ENCODE data around the gene GUSB.

GUSB gene

GRCh38 chr7:65988084-65988483 is 6.1 kb upstream of the GUSB start:
- ATAC-seq (replicated peaks; ENCODE audit: extremely low read depth, poor library complexity, severe bottlenecking) (no peak), DNase-seq (ENCODE audit: low spot score in 2 of 2) (no peak)
- H3K27ac Mint-ChIP-seq (ENCODE audit: low read depth): no peak overlapping the region
- no peaks in the 10 kb centered on the region for H3K27me3 Mint-ChIP-seq
- no peaks in the 10 kb centered on the region for H3K36me3 Mint-ChIP-seq (ENCODE audit: insufficient read depth)
- H3K4me1 Mint-ChIP-seq: no peaks in the 10 kb centered on the region
- H3K4me3 Mint-ChIP-seq: no peak overlapping the region
- H3K9me3 Mint-ChIP-seq: no peaks in the 10 kb centered on the region

DNA sequence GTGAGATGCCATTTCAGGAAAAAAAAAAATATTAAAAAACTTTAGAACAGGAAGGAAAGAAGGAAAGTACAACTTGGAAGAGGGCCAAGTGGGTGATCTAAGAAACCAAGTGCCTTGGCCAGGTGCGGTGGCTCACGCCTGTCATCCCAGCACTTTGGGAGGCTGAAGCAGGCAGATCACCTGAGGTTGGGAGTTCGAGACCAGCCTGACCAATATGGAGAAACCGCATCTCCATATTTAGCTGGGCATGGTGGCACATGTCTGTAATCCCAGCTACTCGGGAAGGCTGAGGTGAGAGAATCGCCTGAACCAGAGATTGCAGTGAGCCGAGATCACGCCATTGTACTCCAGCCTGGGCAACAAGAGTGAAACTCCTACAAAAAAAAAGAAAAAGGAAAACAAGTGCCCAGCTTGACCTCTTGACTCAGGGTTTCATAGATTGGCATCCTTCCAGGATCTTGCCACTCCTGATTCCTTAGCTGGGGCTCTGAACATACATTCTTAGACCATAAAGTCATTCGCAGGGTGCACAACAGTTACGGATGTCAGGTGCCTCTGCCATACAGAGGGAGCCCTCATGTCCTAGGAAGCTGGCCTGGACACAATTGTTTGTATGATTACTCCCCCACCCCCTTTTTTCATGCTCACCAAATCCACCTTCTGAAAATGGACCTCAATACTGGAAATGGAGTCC is 2.1 kb upstream of the GUSB start:
- Mint-ChIP-seq H3K4me3 (no peak overlapping the region), H3K27me3 (no peaks in the 10 kb centered on the region), H3K9me3 (no peaks in the 10 kb centered on the region), H3K27ac (ENCODE audit: low read depth) (no peak overlapping the region), H3K4me1 (peaks cover 8% of the 10 kb centered on the region), H3K36me3 (ENCODE audit: insufficient read depth) (peaks cover 10% of the 10 kb centered on the region)
- ATAC-seq (replicated peaks; ENCODE audit: extremely low read depth, poor library complexity, severe bottlenecking): no peak
- no peak for DNase-seq (ENCODE audit: low spot score in 2 of 2)

DNA sequence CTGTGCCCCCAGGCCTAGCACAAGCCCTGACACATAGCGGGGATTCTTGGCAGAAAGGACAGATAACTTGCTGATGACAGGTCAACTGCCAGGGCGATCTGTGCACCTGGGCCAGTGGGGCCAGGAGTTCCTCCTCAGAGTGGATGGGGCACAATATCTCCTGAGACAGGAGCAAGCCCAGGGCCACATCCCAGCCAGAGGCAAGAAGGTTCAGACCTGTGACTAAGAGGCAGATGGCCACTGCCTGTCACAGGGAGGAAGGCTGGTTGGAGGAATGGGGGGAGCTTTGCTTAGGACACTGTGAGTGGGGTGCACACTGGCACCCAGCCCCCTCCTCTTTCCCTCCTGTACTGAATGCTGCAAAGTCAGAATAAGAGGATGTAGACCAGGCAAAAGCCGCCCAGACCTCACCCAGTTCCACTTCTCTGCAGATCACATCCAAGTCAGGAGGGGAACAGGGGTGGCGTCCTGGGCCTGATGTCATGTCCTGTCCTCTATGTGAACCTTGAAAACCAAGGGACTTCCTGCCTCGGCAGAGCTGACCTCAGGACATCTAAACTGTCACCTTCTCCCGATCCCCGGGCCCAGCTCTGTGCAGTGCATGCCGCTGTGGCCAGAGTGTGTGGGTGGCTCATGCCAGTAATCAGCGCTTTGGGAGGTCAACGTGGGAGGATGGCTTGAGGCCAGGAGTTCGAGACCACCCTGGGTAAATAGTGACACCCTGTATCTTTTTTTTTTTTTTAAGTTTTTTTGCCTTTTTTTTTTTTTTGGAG is 1.3 kb downstream of the GUSB start:
- peaks cover 19% of the 10 kb centered on the region for H3K36me3 Mint-ChIP-seq (ENCODE audit: insufficient read depth)
- H3K4me3 Mint-ChIP-seq: peak overlapping the region; percentile 78
- peaks cover 8% of the 10 kb centered on the region for H3K4me1 Mint-ChIP-seq
- DNase-seq (ENCODE audit: low spot score in 2 of 2) (peak; percentile 35 to 66), ATAC-seq (replicated peaks; ENCODE audit: extremely low read depth, poor library complexity, severe bottlenecking) (peak; percentile 88)
- H3K9me3 Mint-ChIP-seq: no peaks in the 10 kb centered on the region
- no peaks in the 10 kb centered on the region for H3K27me3 Mint-ChIP-seq
- H3K27ac Mint-ChIP-seq (ENCODE audit: low read depth): peak overlapping the region; percentile 94

DNA sequence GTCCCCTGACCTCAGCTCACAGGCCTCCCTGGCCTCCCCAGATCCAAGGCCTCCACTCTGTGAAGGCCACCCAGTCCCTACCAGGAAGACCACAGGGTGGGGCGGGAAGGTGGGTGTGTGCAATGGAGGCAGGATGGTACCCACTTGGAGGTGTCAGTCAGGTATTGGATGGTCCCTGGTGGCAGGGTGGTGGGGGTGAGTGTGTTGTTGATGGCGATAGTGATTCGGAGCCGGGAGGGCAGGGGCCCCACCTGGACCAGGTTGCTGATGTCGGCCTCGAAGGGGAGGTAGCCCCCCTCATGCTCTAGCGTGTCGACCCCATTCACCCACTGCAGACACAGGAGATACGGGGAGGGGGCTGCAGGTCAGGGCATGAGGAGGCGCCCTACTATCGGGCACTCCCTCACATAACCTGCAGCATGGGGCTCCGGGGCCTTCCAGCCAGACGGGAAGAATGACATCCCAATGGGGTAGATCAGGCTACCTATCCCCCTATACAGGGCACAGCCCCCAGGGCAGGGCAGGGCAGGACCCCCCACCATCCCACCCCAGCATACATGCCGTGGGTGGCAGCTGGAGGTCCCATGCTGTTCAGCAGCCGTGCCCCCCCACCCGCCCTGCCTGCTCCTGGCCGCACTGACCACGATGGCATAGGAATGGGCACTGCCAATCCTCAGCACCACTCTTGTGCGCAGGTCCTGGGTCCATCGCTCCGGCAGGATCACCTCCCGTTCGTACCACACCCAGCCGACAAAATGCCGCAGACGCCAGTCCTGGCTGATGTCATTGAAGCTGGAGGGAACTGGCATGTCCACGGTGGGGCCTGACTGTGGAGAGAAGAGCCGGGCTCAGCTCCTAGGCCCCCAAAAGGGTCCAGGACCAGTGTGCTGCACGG is 2.2 kb downstream of the GUSB start:
- Mint-ChIP-seq H3K9me3 (no peaks in the 10 kb centered on the region), H3K4me1 (peaks cover 8% of the 10 kb centered on the region), H3K27ac (ENCODE audit: low read depth) (peak overlapping the region; percentile 94), H3K27me3 (no peaks in the 10 kb centered on the region), H3K4me3 (peak overlapping the region; percentile 78), H3K36me3 (ENCODE audit: insufficient read depth) (peaks cover 25% of the 10 kb centered on the region)
- DNase-seq (ENCODE audit: low spot score in 2 of 2) (no peak), ATAC-seq (replicated peaks; ENCODE audit: extremely low read depth, poor library complexity, severe bottlenecking) (no peak)

- H3K4me1 Mint-ChIP-seq: peaks cover 8% of the 10 kb centered on the region
- no peaks in the 10 kb centered on the region for H3K27me3 Mint-ChIP-seq
- peaks cover 32% of the 10 kb centered on the region for H3K36me3 Mint-ChIP-seq (ENCODE audit: insufficient read depth)
- no peaks in the 10 kb centered on the region for H3K9me3 Mint-ChIP-seq
- H3K27ac Mint-ChIP-seq (ENCODE audit: low read depth): peak overlapping the region; percentile 53
- ATAC-seq (replicated peaks; ENCODE audit: extremely low read depth, poor library complexity, severe bottlenecking) (no peak), DNase-seq (ENCODE audit: low spot score in 2 of 2) (no peak)
- peak overlapping the region; percentile 13 for H3K4me3 Mint-ChIP-seq
These were observed 3.0 kb downstream of the GUSB start for GRCh38 chr7:65978891-65979582.

- peaks cover 8% of the 10 kb centered on the region for H3K4me1 Mint-ChIP-seq
- H3K4me3 Mint-ChIP-seq: no peak overlapping the region
- DNase-seq (ENCODE audit: low spot score in 2 of 2) (no peak), ATAC-seq (replicated peaks; ENCODE audit: extremely low read depth, poor library complexity, severe bottlenecking) (no peak)
- no peak overlapping the region for H3K27ac Mint-ChIP-seq (ENCODE audit: low read depth)
- no peaks in the 10 kb centered on the region for H3K27me3 Mint-ChIP-seq
- peaks cover 44% of the 10 kb centered on the region for H3K36me3 Mint-ChIP-seq (ENCODE audit: insufficient read depth)
- H3K9me3 Mint-ChIP-seq: no peaks in the 10 kb centered on the region
These were observed 5.3 kb downstream of the GUSB start for GRCh38 chr7:65976659-65977196.

DNA sequence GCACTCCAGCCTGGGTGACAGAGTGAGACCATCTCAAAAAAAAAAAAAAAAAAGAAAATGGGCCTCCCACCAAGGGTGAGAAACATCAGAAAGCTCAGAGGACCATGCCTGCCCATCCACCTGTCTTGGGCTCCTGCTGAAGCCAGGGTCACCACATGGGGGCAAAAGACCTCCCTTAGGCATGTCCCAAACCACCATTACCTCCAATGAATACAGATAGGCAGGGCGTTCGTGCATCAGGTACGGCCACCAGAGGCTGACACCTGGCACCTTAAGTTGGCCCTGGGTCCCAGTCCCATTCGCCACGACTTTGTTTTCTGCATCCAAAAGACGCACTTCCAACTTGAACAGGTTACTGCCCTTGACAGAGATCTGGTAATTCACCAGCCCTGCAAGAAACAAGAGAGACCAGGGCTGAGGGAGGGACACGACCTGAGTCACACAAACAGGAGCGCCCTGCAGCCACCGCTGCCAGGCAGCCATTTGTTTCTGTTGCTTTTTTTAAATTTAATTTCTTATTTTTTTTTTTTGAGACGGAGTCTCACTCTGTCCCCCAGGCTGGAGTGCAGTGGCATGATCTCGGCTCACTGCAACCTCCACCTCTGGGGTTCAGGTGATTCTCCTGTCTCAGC is 6.1 kb downstream of the GUSB start:
- Mint-ChIP-seq H3K36me3 (ENCODE audit: insufficient read depth) (peaks cover 51% of the 10 kb centered on the region), H3K4me1 (peaks cover 6% of the 10 kb centered on the region), H3K4me3 (no peak overlapping the region), H3K27ac (ENCODE audit: low read depth) (no peak overlapping the region), H3K9me3 (no peaks in the 10 kb centered on the region), H3K27me3 (no peaks in the 10 kb centered on the region)
- no peak for ATAC-seq (replicated peaks; ENCODE audit: extremely low read depth, poor library complexity, severe bottlenecking)
- DNase-seq (ENCODE audit: low spot score in 2 of 2): no peak

DNA sequence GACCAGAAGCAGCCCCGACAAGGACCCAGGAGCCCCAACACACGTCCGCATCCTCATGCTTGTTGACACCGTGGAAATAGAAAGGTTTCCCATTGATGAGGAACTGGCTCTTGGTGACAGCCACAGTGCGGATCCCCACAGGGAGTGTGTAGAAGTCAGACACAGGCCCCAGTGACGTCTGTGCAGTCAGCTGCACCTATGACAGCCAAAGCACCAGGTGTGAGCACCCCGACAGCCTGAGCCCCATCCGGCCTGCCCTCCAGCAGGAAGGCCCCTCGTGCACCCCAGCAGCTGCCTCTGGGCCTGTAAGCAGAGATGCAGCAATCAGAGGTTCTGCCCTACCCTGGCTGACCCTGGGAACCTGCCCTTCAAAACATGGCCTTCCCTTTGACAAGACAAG is 7.1 kb downstream of the GUSB start:
- DNase-seq (ENCODE audit: low spot score in 2 of 2) (no peak), ATAC-seq (replicated peaks; ENCODE audit: extremely low read depth, poor library complexity, severe bottlenecking) (no peak)
- Mint-ChIP-seq H3K4me3 (no peak overlapping the region), H3K27me3 (no peaks in the 10 kb centered on the region), H3K36me3 (ENCODE audit: insufficient read depth) (peaks cover 51% of the 10 kb centered on the region), H3K27ac (ENCODE audit: low read depth) (no peak overlapping the region), H3K4me1 (no peaks in the 10 kb centered on the region), H3K9me3 (no peaks in the 10 kb centered on the region)

DNA sequence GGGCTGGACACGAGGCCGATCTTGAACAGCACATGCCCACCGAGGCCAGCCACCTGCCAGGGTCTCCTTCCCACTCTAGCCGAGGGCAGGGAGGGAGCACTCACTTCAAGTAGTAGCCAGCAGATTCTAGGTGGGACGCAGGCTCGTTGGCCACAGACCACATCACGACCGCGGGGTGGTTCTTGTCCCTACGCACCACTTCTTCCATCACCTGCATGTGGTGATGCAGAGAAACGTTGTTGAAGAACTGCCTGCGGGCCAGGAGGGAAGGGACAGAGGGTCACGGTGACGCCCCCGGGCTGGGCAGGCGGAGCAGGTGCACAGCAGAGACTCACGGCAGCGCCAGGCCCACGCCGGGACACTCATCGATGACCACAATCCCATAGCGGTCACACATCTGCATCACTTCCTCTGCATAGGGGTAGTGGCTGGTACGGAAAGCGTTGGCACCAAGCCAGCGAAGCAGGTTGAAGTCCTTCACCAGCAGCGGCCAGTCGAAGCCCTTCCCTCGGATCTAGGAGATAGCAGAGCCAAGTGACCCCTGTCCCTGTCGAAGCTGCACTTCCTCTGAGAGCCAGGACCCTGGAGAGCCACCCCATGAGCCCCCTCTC is 7.7 kb downstream of the GUSB start:
- H3K27ac Mint-ChIP-seq (ENCODE audit: low read depth): peak overlapping the region; percentile 35
- no peak for DNase-seq (ENCODE audit: low spot score in 2 of 2)
- H3K9me3 Mint-ChIP-seq: no peaks in the 10 kb centered on the region
- H3K27me3 Mint-ChIP-seq: no peaks in the 10 kb centered on the region
- H3K36me3 Mint-ChIP-seq (ENCODE audit: insufficient read depth): peaks cover 52% of the 10 kb centered on the region
- ATAC-seq (replicated peaks; ENCODE audit: extremely low read depth, poor library complexity, severe bottlenecking): no peak
- H3K4me3 Mint-ChIP-seq: no peak overlapping the region
- no peaks in the 10 kb centered on the region for H3K4me1 Mint-ChIP-seq

DNA sequence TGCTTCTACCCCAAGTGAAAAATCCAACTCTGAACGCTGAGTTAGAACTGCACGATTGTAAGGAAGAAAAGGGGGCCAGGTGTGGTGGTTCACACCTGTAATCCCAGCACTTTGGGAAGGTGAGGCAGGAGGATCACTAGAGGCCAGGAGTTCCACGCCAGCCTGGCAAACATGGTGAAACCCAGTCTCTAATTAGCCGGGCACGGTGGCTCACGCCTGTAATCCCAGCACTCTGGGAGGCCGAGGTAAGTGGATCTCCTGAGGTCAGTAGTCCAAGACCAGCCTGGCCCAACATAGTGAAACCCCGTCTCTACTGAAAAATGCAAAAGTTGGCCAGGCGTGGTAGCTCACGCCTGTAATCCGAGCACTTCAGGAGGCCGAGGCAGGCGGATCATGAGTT is 9.0 kb downstream of the GUSB start:
- H3K9me3 Mint-ChIP-seq: no peaks in the 10 kb centered on the region
- H3K27ac Mint-ChIP-seq (ENCODE audit: low read depth): peak overlapping the region; percentile 84
- H3K4me3 Mint-ChIP-seq: no peak overlapping the region

GRCh38 chr7:65971021-65971420 is 11.0 kb downstream of the GUSB start:
- no peak overlapping the region for H3K27ac Mint-ChIP-seq (ENCODE audit: low read depth)
- H3K4me3 Mint-ChIP-seq: no peak overlapping the region
- DNase-seq (ENCODE audit: low spot score in 2 of 2) (no peak), ATAC-seq (replicated peaks; ENCODE audit: extremely low read depth, poor library complexity, severe bottlenecking) (no peak)
- H3K27me3 Mint-ChIP-seq: no peaks in the 10 kb centered on the region
- no peaks in the 10 kb centered on the region for H3K4me1 Mint-ChIP-seq
- H3K36me3 Mint-ChIP-seq (ENCODE audit: insufficient read depth): peaks cover 66% of the 10 kb centered on the region
- no peaks in the 10 kb centered on the region for H3K9me3 Mint-ChIP-seq

More for the DNA sequence above, 9.0 kb downstream of the GUSB start:
- Mint-ChIP-seq H3K4me1 (no peaks in the 10 kb centered on the region), H3K36me3 (ENCODE audit: insufficient read depth) (peaks cover 50% of the 10 kb centered on the region), H3K27me3 (no peaks in the 10 kb centered on the region)
- ATAC-seq (replicated peaks; ENCODE audit: extremely low read depth, poor library complexity, severe bottlenecking) (no peak), DNase-seq (ENCODE audit: low spot score in 2 of 2) (no peak)

Data from central memory CD8-positive, alpha-beta T cell (primary cell).